Caco-2 (cell line): ENCODE data around the gene MAPKAP1. TPM values are rescaled to one million over a fixed set of nuclear protein-coding genes. Genes with fewer than 3 reads are reported as not detected.

ENCODE experiments used
- BruUV-seq: library from RNA; stranded (reverse); fragments of 400-500 nt; replicated peaks from 2 replicates; lab custom pipeline; 2021; lab: Mats Ljungman, UMichigan
- CTCF ChIA-PET: fragments of 300-600 bp; sonication (Branson Sonifier 250); formaldehyde crosslinking; loops from one replicate; lab custom pipeline; 2022; ENCODE audit warnings: antibody characterized with exemption; lab: Charles Lee
- POLR2A ChIA-PET: fragments of 300-600 bp; sonication (Branson Sonifier 250); formaldehyde crosslinking; loops from one replicate; lab custom pipeline; 2022; ENCODE audit warnings: antibody characterized with exemption; lab: Charles Lee
- DNase-seq, 2 experiments: peaks; one replicate each; pipeline versions ENCODE4 v3.0.0 to v3.0.0-alpha.2; 2020 to 2022
- H3K27me3 ChIP-seq: replicated peaks from 2 replicates; pipeline ENCODE4 v1.6.0; 2011; ENCODE audit warnings: low read length; ENCODE audit not compliant: control insufficient read depth, insufficient read depth
- H3K36me3 ChIP-seq: 2 replicates; pipeline ENCODE4 v1.5.1; 2011; ENCODE audit warnings: low read length; ENCODE audit not compliant: control insufficient read depth, insufficient read depth
- H3K4me1 ChIP-seq: fragments of 250-450 bp; sonication (Bioruptor Pico); 2 replicates; pipeline ENCODE4 v1.5.1; 2020; ENCODE audit warnings: mild to moderate bottlenecking
- H3K4me3 ChIP-seq: 2 replicates; pipeline ENCODE4 v1.5.1; 2011; ENCODE audit warnings: low read depth, mild to moderate bottlenecking, control low read depth, low read length
- H3K9me3 ChIP-seq: fragments of 250-450 bp; sonication (Bioruptor Pico); 2 replicates; pipeline ENCODE4 v1.5.1; 2020; ENCODE audit warnings: mild to moderate bottlenecking, moderate library complexity
- H3K27ac Mint-ChIP-seq: one replicate; pipeline ENCODE4 v1.8.0; 2022; ENCODE audit warnings: mixed read lengths; ENCODE audit not compliant: unreplicated experiment
- H3K27me3 Mint-ChIP-seq: one replicate; pipeline ENCODE4 v1.8.0; 2022; ENCODE audit warnings: mixed read lengths; ENCODE audit not compliant: insufficient read depth, unreplicated experiment
- H3K36me3 Mint-ChIP-seq: one replicate; pipeline ENCODE4 v1.8.0; 2022; ENCODE audit warnings: mild to moderate bottlenecking, mixed read lengths; ENCODE audit not compliant: insufficient read depth, unreplicated experiment
- H3K4me1 Mint-ChIP-seq: one replicate; pipeline ENCODE4 v1.8.0; 2022; ENCODE audit warnings: low read depth, mixed read lengths; ENCODE audit not compliant: unreplicated experiment
- H3K4me3 Mint-ChIP-seq: one replicate; pipeline ENCODE4 v1.8.0; 2022; ENCODE audit warnings: mild to moderate bottlenecking, moderate library complexity, mixed read lengths; ENCODE audit not compliant: unreplicated experiment
- H3K9me3 Mint-ChIP-seq: one replicate; pipeline ENCODE4 v1.8.0; 2022; ENCODE audit warnings: mixed read lengths; ENCODE audit not compliant: unreplicated experiment
- CTCF ChIP-seq, 2 experiments: fragments of 200-600 bp in 1 of 2; IDR thresholded peaks; 1 replicate in 1 of 2; 2 replicates in 1 of 2; pipeline versions ENCODE4 v1.5.1 to v1.8.0; 2011 to 2022; ENCODE audit warnings: antibody characterized with exemption in 1 of 2, control low read depth in 1 of 2, inconsistent platforms in 1 of 2, low read depth in 1 of 2, low read length in 1 of 2, mild to moderate bottlenecking in 1 of 2, moderate library complexity in 1 of 2; ENCODE audit not compliant: insufficient read depth in 1 of 2, severe bottlenecking in 1 of 2, unreplicated experiment in 1 of 2
- intact Hi-C: fragments of 100-400 bp; cut with micrococcal nuclease; formaldehyde crosslinking; loops from one replicate; pipeline ENCODE4 v1.10.0; 2022; ENCODE audit not compliant: unreplicated experiment
- total RNA-seq: library from RNA; stranded (reverse); gene quantifications from 2 replicates; pipeline ENCODE4 v1.2.3, GENCODE V29; 2022

Gene MAPKAP1
- total RNA-seq, 1 experiment from 2014 or later, result 70.0 TPM

DNA sequence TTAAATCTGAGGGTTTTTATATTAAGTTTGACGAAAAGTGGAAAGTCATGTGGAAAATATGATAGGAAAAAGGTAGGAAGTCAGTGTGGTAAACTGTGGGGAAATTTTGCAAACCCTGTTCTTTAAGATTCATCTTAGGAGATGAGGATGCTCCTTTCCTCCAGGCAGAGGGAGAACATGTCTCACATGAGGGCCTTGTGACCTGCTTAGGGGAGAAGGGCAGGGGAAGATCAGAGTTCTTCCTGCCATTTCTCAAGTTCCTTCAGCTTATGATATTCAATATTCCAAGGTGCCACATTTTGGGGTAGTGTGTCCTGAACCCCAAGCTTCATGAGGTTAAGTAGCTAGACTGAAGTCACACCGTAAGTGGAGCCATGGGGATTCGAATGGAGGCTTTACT is 53.7 kb downstream of the MAPKAP1 start:
- no peak overlapping the region for H3K4me3 Mint-ChIP-seq
- H3K36me3 Mint-ChIP-seq, result no peaks in the 10 kb centered on the region
- peaks cover 2% of the 10 kb centered on the region for H3K4me1 ChIP-seq
- TF ChIP-seq CTCF (IDR thresholded peaks at IDR 0.05; ENCODE audit: insufficient read depth in 1 of 2, low read depth in 1 of 2, low read length in 1 of 2, severe bottlenecking in 1 of 2, unreplicated experiment in 1 of 2), result no peak
- H3K27me3 Mint-ChIP-seq, result no peaks in the 10 kb centered on the region
- intact Hi-C loops, result no loop called here
- H3K4me3 ChIP-seq, result no peak overlapping the region
- H3K27ac Mint-ChIP-seq, result no peak overlapping the region
- no peaks in the 10 kb centered on the region for H3K36me3 ChIP-seq
- no peak for DNase-seq
- ChIA-PET CTCF (no interaction called here), POLR2A (no interaction called here)
- no TSS peak for BruUV-seq
- no peaks in the 10 kb centered on the region for H3K9me3 Mint-ChIP-seq
- H3K4me1 Mint-ChIP-seq, result no peaks in the 10 kb centered on the region
- no peaks in the 10 kb centered on the region for H3K9me3 ChIP-seq
- no peaks in the 10 kb centered on the region for H3K27me3 ChIP-seq

GRCh38 chr9:125652759-125653158 is 54.2 kb downstream of the MAPKAP1 start:
- H3K36me3 ChIP-seq, result no peaks in the 10 kb centered on the region
- intact Hi-C loops, result no loop called here
- DNase-seq, result no peak
- Mint-ChIP-seq H3K36me3 (no peaks in the 10 kb centered on the region), H3K27me3 (no peaks in the 10 kb centered on the region), H3K9me3 (no peaks in the 10 kb centered on the region), H3K4me1 (no peaks in the 10 kb centered on the region), H3K27ac (no peak overlapping the region), H3K4me3 (no peak overlapping the region)
- no TSS peak for BruUV-seq
- no peak overlapping the region for H3K4me3 ChIP-seq
- no peaks in the 10 kb centered on the region for H3K27me3 ChIP-seq
- H3K4me1 ChIP-seq, result peaks cover 8% of the 10 kb centered on the region
- ChIA-PET CTCF (no interaction called here), POLR2A (no interaction called here)
- no peaks in the 10 kb centered on the region for H3K9me3 ChIP-seq
- no peak for TF ChIP-seq CTCF (IDR thresholded peaks at IDR 0.05; ENCODE audit: insufficient read depth in 1 of 2, low read depth in 1 of 2, low read length in 1 of 2, severe bottlenecking in 1 of 2, unreplicated experiment in 1 of 2)

DNA sequence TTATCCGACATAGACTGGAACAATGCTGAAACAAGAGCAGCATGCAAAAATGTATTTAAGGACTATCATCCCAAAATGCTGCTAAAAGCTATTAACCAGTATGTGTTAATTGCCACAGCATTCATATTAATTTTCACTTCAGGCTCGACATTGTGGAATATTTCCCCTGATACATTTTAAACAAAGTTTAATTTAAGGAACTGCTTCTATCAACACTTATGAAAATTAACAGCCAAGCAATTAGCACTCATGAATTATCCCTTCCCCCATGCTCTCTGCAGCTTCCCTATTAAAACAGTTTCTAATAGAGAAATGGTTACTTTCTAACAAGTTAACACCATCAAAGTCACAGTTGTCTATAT is 54.8 kb downstream of the MAPKAP1 start:
- Mint-ChIP-seq H3K4me1 (no peaks in the 10 kb centered on the region), H3K4me3 (no peak overlapping the region), H3K9me3 (no peaks in the 10 kb centered on the region), H3K27ac (no peak overlapping the region), H3K36me3 (no peaks in the 10 kb centered on the region), H3K27me3 (no peaks in the 10 kb centered on the region)
- Histone ChIP-seq H3K27me3 (no peaks in the 10 kb centered on the region), H3K9me3 (no peaks in the 10 kb centered on the region), H3K36me3 (no peaks in the 10 kb centered on the region), H3K4me1 (peaks cover 12% of the 10 kb centered on the region), H3K4me3 (no peak overlapping the region)
- intact Hi-C loops, result no loop called here
- DNase-seq, result no peak
- ChIA-PET POLR2A (no interaction called here), CTCF (no interaction called here)
- TF ChIP-seq CTCF (IDR thresholded peaks at IDR 0.05; ENCODE audit: insufficient read depth in 1 of 2, low read depth in 1 of 2, low read length in 1 of 2, severe bottlenecking in 1 of 2, unreplicated experiment in 1 of 2), result no peak
- no TSS peak for BruUV-seq
